SK-N-MC (cell line): ENCODE data around the gene NPTXR.

Source experiments
- DNase-seq: peaks from one replicate; pipeline ENCODE4 v3.0.0-alpha.2; 2011; ENCODE audit warnings: low read depth, low spot score
- H3K27ac ChIP-seq: fragments of 200-600 bp; sonication (generic); 2 replicates; pipeline ENCODE4 v1.5.1; 2016; ENCODE audit warnings: mixed run types
- H3K36me3 ChIP-seq: fragments of 200-600 bp; sonication (generic); 2 replicates; pipeline ENCODE4 v1.6.1; 2017; ENCODE audit warnings: antibody characterized with exemption, low read length, mixed read lengths; ENCODE audit not compliant: insufficient read depth
- H3K4me3 ChIP-seq: fragments of 200-600 bp; sonication (generic); 2 replicates; pipeline ENCODE4 v1.5.1; 2016
- H3K9ac ChIP-seq: fragments of 200-600 bp; sonication (generic); 2 replicates; pipeline ENCODE4 v1.8.0; 2017; ENCODE audit warnings: mixed run types, mixed read lengths; ENCODE audit not compliant: insufficient read length
- H3K9me3 ChIP-seq: fragments of 200-600 bp; sonication (generic); 2 replicates; pipeline ENCODE4 v1.6.1; 2017; ENCODE audit warnings: low read depth, mild to moderate bottlenecking, antibody characterized with exemption, low read length, moderate library complexity, mixed read lengths
- EZH2 ChIP-seq: fragments of 200-600 bp; sonication (generic); IDR thresholded peaks from one replicate; pipeline ENCODE4 v1.6.1; 2017; ENCODE audit warnings: antibody characterized with exemption
- FOXP2 ChIP-seq: optimal IDR thresholded peaks from 2 replicates; pipeline ENCODE3; 2011; ENCODE audit warnings: mild to moderate bottlenecking, moderate library complexity; ENCODE audit not compliant: insufficient read depth; ENCODE audit errors: extremely low read length, control extremely low read depth
- POLR2AphosphoS5 ChIP-seq: IDR thresholded peaks from 2 replicates; pipeline ENCODE4 v1.6.1; 2012; ENCODE audit warnings: mild to moderate bottlenecking, low read depth, low read length, borderline replicate concordance

NPTXR gene

DNA sequence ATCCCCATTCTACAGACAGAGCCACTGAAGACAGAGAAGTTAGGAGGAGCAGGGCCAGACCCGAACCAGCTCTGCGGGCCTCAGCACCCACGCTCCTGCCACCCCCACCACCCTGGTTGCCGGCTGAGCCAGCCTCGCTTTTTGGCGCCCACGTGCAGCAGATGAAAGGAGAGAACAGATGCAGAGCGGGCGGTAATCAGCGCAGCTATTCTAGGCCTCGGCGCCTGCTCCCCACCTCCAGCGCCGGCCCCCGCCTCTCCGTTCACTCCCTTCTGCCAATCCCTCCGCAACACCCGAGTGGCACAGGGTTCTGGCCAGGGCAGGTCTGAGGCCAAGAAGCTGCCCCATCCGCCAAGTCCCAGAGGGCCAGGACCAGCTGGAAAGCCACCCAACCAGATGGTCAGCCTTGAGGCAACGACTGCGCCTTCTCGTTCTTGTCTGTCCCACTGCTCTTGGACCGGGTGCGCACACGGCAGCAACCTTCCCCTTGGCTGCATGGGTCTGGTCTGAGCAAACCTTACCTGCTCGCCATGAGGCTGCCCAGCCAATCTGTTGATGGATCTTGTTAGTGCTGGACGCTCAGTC, 66.6 kb downstream of the NPTXR start:
- no peak for DNase-seq
- TF ChIP-seq FOXP2 (no peak), POLR2AphosphoS5 (no peak)
- peaks cover 8% of the 10 kb centered on the region for H3K36me3 ChIP-seq

DNA sequence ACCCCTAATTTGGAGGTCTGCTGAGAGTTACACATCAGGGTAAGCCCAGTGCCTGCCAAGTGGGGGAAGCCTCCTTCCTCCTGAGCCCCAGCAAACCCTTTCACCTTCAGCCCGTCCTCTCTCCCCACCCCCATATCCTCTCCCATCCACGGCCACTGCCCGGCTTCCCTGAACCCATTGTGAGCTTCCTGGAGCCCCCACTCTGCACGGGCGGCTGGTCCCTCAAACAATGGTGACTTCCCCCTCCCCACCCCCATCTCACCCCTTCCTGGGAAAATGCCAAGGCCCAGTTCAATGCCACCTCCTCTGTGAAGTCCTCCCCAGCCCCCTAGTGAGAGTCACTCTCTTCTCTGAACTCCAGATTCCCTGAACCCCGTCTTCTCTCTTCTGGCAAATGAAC, 67.7 kb downstream of the NPTXR start:
- Histone ChIP-seq H3K4me3 (no peak overlapping the region), H3K9ac (no peak overlapping the region), H3K9me3 (no peaks in the 10 kb centered on the region), H3K27ac (no peak overlapping the region), H3K36me3 (peaks cover 8% of the 10 kb centered on the region)
- no peak for DNase-seq
- TF ChIP-seq EZH2: no peak
- TF ChIP-seq POLR2AphosphoS5: no peak
- no peak for TF ChIP-seq FOXP2

More for the DNA sequence above, 66.6 kb downstream of the NPTXR start:
- no peaks in the 10 kb centered on the region for H3K9me3 ChIP-seq
- H3K4me3 ChIP-seq: no peak overlapping the region
- no peak overlapping the region for H3K27ac ChIP-seq
- H3K9ac ChIP-seq: no peak overlapping the region

- H3K36me3 ChIP-seq: peaks cover 5% of the 10 kb centered on the region
- TF ChIP-seq POLR2AphosphoS5 (no peak), FOXP2 (no peak), EZH2 (no peak)
- H3K9me3 ChIP-seq: no peaks in the 10 kb centered on the region
- no peak overlapping the region for H3K9ac ChIP-seq
- H3K27ac ChIP-seq: 0 out of 2 replicates have a peak overlapping the region, but pooled peaks have one; percentile 63
- H3K4me3 ChIP-seq: no peak overlapping the region
- no peak for DNase-seq
Measured at GRCh38 chr22:38775656-38776055, 68.2 kb downstream of the NPTXR start.

GRCh38 chr22:38774496-38775166, 69.2 kb downstream of the NPTXR start:
- Histone ChIP-seq H3K36me3 (no peaks in the 10 kb centered on the region; the same call in 1 of the 2 replicates), H3K9ac (peak overlapping the region; percentile 37), H3K27ac (peak overlapping the region; percentile 63; the same call in 1 of the 2 replicates)

DNA sequence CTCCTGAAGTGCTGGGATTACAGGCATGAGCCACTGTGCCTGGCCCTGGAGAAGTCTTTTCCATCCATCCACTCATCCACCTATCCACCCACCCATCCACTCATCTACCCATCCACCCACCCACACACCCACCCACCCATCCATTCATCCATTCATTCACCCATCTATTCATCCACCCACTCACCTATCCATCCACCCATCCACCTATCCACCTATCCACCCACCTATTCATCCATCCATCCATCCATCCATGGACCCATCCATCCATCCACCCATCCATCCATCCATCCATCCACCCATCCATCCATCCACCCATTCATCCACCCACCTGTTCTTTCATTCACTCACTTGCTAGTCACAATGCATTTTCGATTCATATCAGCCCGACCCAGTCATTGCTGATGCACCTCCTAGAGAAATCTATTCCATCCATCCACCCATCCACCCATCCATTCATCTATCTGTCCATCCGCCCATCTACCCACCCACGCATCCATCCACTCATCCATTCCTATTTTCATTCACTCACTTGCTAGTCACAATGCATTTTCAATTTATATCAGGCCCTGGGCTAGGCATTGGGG, 70.4 kb downstream of the NPTXR start:
- TF ChIP-seq POLR2AphosphoS5: no peak
- no peak for TF ChIP-seq EZH2
- TF ChIP-seq FOXP2: no peak
- H3K9ac ChIP-seq: no peak overlapping the region
- H3K36me3 ChIP-seq: no peaks in the 10 kb centered on the region
- H3K4me3 ChIP-seq: no peak overlapping the region
- no peaks in the 10 kb centered on the region for H3K9me3 ChIP-seq
- no peak for DNase-seq
- H3K27ac ChIP-seq: no peak overlapping the region

More at GRCh38 chr22:38774496-38775166, 69.2 kb downstream of the NPTXR start:
- DNase-seq: no peak
- Histone ChIP-seq H3K9me3 (no peaks in the 10 kb centered on the region), H3K4me3 (no peak overlapping the region)
- TF ChIP-seq FOXP2 (no peak), POLR2AphosphoS5 (no peak), EZH2 (no peak)

DNA sequence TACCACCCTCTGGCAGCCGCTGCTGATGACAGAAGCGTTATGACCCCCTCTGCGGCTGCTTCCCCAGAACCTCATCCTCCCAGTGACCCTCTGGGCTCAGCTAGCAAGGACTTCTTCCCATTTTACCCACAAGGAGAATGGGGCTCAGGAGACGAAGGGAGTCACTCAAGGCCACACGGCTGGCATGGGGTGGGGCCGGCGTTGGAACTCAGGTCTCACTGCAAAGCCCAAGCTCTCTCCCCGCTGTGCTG, 71.3 kb downstream of the NPTXR start:
- H3K4me3 ChIP-seq: no peak overlapping the region
- no peak for DNase-seq
- no peak for TF ChIP-seq FOXP2
- no peak for TF ChIP-seq POLR2AphosphoS5
- TF ChIP-seq EZH2: no peak
- no peaks in the 10 kb centered on the region for H3K9me3 ChIP-seq
- H3K27ac ChIP-seq: 0 out of 2 replicates have a peak overlapping the region, but pooled peaks have one; percentile 36
- H3K9ac ChIP-seq: no peak overlapping the region
- no peaks in the 10 kb centered on the region for H3K36me3 ChIP-seq

DNA sequence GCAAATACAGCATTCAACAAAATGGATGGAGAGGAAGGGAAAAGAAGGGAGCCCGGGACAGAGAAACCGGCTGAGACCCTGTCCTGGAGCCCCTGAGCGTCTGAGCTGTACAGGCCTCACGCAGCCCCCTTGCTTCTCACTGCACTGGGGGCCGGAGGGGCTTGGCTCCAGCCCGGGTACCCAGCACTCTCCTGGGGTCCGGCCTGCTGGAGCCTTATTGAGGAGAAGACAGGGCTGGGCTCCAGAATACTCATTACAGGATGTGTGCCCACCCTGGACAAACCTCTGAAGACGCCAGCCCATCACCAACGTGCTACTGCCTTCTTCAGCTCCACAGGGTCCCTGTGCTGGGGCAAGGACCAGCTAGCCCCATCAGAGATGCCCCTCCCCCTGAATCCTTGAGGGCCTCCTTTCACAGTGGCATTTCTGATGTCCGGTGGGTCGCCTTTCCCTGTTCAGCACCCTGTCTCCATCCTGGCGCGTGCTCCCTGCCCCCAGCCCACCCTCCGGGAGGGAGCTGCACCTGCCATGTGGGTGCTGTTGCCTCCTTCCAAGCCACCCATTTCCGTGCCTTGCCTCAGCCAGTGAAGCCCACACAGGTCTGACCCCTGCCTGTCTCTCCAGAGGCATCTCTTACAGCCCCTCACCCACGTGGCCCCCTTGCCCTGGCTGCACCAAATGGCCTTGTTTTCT, 73.4 kb downstream of the NPTXR start:
- H3K27ac ChIP-seq: no peak overlapping the region
- TF ChIP-seq EZH2: no peak
- no peak for TF ChIP-seq FOXP2
- TF ChIP-seq POLR2AphosphoS5: no peak
- H3K4me3 ChIP-seq: no peak overlapping the region
- no peaks in the 10 kb centered on the region for H3K36me3 ChIP-seq
- DNase-seq: no peak
- no peak overlapping the region for H3K9ac ChIP-seq
- H3K9me3 ChIP-seq: no peaks in the 10 kb centered on the region
